PC-9 (cell line): ENCODE measurements around the gene AIRE.

Source experiments
- EZH2 ChIP-seq: fragments of 200-600 bp; sonication (generic); IDR thresholded peaks from 2 replicates; pipeline ENCODE4 v1.8.0; 2017; ENCODE audit warnings: antibody characterized with exemption, low read depth
- TF ChIP-seq, protein P1 (sequence below): fragments of 200-600 bp; sonication (generic); conservative IDR thresholded peaks from 2 replicates; pipeline ENCODE4 v1.6.1; 2017; ENCODE audit warnings: mixed run types, antibody characterized with exemption, mild to moderate bottlenecking, moderate library complexity

DNA sequence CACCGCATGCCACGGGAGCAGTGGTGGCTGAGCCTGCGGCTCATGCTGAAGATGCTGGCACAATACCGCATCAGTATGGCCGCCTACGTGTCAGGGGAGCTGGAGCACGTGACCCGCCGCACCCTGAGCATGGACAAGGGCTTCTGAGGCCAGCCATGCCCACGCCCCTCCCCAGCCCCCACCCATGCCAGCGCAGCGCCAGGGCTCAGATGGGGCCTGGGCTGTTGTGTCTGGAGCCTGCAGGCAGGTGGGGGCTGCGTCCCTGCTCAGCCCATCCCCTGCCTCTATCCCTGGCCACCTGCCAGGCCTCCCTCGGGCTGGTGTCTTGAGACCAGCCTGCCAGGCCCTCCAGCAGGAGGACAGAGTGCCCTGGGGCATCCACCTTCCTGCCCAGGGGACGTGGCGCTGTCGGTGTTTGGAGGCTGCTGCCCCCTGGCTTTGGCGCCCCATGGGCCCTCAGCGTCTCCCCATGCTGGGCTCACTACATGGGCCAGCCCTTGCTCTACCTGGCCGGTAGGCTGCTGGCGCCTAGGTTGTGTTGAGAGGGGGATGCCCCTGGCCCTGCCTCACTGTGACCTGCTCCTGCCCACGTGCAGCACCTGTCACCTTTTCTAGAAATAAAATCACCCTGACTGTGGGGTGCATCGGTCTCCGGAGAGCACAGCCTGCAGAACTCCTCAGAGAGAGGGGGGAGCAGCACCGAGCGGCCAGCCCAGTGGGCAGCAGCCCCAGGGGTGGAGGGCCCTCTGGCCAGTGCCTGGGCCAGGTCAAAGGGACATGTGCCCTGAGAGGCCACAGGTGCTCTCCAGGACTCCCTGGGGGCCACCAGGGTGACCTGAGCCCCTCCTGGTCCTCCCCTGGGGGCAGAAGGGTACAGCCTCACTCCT, 41.3 kb downstream of the AIRE start:
- TF ChIP-seq, protein P1, sequence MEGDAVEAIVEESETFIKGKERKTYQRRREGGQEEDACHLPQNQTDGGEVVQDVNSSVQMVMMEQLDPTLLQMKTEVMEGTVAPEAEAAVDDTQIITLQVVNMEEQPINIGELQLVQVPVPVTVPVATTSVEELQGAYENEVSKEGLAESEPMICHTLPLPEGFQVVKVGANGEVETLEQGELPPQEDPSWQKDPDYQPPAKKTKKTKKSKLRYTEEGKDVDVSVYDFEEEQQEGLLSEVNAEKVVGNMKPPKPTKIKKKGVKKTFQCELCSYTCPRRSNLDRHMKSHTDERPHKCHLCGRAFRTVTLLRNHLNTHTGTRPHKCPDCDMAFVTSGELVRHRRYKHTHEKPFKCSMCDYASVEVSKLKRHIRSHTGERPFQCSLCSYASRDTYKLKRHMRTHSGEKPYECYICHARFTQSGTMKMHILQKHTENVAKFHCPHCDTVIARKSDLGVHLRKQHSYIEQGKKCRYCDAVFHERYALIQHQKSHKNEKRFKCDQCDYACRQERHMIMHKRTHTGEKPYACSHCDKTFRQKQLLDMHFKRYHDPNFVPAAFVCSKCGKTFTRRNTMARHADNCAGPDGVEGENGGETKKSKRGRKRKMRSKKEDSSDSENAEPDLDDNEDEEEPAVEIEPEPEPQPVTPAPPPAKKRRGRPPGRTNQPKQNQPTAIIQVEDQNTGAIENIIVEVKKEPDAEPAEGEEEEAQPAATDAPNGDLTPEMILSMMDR = no peak
- no peak for TF ChIP-seq EZH2
